AG09309 (cell line): Measurements from ENCODE around the gene OSBPL5.

Source experiments
- DNase-seq: peaks from one replicate; pipeline ENCODE4 v3.0.0-alpha.2; 2010; ENCODE audit warnings: low read depth
- H3K4me3 ChIP-seq: 2 replicates; pipeline ENCODE4 v1.5.1; 2011; ENCODE audit warnings: mild to moderate bottlenecking, low read depth, low read length, moderate library complexity; ENCODE audit not compliant: control insufficient read depth
- CTCF ChIP-seq: IDR thresholded peaks from 2 replicates; pipeline ENCODE4 v1.5.1; 2011; ENCODE audit warnings: mild to moderate bottlenecking, low read depth, low read length, inconsistent platforms; ENCODE audit not compliant: insufficient read depth, control insufficient read depth; ENCODE audit errors: missing control alignments

The OSBPL5 gene

GRCh38 chr11:3165152-3165705 lies at the start of gene OSBPL5:
Gene OSBPL5, minus strand, starts transcription at chr11:3165310. Its CDS starts 36,162 bp downstream, at chr11:3129148.
- no peak for DNase-seq
- no peak for TF ChIP-seq CTCF

GRCh38 chr11:3214420-3214699 lies 49.2 kb upstream of the OSBPL5 start:
- no peak for TF ChIP-seq CTCF
- no peak for DNase-seq
- H3K4me3 ChIP-seq = no peak overlapping the region

More at GRCh38 chr11:3165152-3165705, at the start of gene OSBPL5:
- peak within 1 kb of the TSS; percentile 86 for H3K4me3 ChIP-seq

- DNase-seq = no peak
- TF ChIP-seq CTCF = no peak
- no peak overlapping the region for H3K4me3 ChIP-seq
These were observed 48.7 kb upstream of the OSBPL5 start for GRCh38 chr11:3213659-3214419.

- H3K4me3 ChIP-seq = no peak overlapping the region
- no peak for DNase-seq
- no peak for TF ChIP-seq CTCF
These were observed 43.2 kb upstream of the OSBPL5 start for GRCh38 chr11:3208272-3208671.

- no peak for DNase-seq
- no peak for TF ChIP-seq CTCF
- H3K4me3 ChIP-seq = no peak overlapping the region
These were observed 42.5 kb upstream of the OSBPL5 start for GRCh38 chr11:3207526-3208189.

- no peak overlapping the region for H3K4me3 ChIP-seq
- no peak for DNase-seq
- no peak for TF ChIP-seq CTCF
These were observed 41.8 kb upstream of the OSBPL5 start for GRCh38 chr11:3206922-3207204.
